HG03378 (cell line): ENCODE results near the gene ARHGEF38.
"Not testable (repeated sequence)": the region's sequence is repeated elsewhere in the genome, so short reads cannot be mapped to it uniquely, and the experiment has no call there.

Experiments used
- ATAC-seq: cut with Tn5 transposase; IDR thresholded peaks from one replicate; pipeline ENCODE4 v1.9.1; 2021; ENCODE audit warnings: mild to moderate bottlenecking, moderate library complexity; ENCODE audit not compliant: unreplicated experiment

ARHGEF38 gene

DNA sequence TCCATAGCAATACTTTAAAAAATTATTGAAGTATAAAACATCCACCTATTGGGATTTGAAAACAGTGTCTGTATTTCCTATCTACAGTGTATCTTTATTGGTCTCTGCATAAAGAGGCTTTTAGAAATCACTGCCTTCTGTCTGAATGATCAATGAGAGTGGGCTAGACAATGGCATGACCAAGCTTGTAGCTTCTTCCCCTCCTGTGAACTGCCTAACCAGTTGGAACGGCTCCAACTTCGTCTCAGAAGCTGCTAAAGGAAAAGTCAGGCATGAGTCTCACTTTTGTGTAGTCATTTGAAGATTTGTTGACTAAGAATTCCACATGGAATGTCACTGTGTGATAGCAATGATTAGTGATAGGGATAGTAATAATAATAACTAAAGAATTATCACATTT, 91.8 kb downstream of the ARHGEF38 start:
- ATAC-seq, result no peak

DNA sequence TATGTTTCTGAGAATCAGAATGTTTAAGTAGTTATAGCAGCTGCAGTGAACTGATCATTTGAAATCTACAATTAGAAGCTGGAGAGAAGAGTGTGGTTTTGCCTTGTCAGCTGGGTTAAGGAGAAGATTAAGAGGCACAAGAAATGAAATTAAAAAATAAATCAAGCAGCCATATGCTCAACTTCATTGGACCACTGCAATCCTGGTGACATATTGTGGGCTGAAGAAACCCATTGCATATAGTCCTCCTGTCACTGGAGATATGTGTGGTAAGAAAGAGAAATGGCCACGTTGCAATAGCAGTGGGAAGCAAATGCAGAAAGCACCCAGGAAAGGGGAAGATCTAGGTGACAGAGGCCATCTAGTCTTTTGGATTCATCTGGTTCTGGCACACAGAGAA, 93.0 kb downstream of the ARHGEF38 start:
- no peak for ATAC-seq

DNA sequence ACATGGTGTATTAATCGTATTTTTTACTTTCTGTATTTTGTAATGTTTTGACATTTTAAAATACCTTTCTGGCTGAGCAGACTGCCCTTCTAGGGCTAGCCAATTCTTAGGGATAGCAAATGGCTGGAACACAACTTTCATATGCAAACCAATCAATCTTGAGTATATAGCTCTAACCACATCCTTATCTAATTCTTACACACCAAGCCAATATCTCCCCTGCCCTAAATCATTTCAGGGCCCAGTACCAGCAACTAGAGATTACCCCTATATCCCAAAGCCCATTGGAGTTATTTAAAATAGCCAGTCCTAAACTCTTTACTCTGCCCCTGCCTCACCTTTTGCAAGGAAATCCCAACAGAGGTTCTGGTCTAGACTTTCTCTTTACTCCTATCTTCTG, 97.8 kb downstream of the ARHGEF38 start:
- ATAC-seq, result no peak

DNA sequence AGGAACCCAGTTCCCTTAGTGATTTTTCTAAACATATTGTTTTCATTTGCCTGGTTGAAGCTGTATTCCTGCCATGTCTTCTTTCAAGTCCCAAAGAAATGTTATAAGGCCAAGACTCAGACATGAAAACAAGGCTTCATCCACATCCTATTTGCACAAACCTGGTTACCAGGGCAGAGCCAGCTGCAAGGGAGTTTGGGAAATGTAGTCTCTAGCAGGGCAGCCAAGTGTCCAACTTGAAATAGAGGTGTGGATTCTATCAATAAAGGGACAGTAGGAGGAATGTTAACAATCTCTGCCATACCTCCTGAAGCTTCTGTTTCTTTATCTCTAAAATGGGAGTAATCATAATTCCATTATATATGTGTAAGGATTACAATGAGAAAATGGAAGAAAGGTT, 99.5 kb downstream of the ARHGEF38 start:
- no peak for ATAC-seq

DNA sequence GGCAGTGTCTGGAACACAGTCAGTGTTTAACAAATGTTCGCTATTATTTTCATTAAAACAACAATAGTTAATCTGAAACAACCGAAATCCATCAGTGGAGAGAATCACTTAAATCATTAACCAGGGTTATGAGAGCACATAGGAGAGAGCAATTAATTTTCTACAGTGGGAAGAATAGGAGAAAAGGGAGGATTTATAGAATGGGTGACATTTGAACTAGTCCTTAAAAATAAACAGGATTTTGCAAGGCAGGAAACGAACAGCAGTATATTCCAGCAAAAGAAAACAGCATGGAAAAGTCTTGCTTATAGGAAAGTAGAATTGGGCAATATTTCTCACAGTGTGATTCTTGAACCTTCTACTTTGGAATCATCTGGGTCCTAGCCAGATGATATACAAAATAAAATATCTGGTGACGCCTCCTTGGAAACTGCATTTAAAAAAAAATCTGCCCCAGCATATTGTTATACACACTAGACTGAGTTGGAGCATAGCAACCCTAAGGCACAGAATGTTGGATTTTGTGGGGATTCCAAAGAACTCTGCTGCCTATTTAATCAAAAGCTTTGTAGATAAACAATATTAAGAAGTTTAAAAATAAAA, 100.0 kb downstream of the ARHGEF38 start:
- ATAC-seq, result no peak

DNA sequence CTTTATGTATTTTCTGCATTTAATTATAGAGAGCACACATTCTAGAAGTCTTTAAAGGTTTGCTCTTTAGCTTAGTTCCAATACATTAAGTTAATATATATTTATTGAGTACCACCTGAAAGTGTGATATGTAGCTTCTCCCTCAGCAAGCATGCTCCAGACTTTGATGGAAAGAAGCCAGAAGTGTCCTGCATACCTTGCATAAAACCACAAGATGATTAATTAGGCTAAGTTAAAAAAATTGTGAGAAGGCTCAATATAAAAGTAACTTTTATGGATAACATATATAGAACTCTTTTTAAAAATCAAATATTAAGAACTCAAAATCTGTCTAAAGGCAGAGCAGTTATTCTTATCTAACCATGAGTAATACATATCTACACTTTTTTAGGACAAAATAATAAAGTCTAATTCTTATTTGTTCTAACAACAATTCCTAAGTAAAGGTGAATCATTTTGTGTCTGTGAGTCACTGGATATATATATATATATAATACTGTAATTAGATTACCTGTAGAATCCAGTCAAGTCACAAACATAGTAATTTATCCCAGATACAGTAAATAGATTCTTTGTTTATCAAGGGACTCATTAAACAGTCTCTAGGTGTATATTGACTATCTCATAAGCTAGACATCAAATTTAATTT, 104.8 kb downstream of the ARHGEF38 start:
- ATAC-seq, result no peak

DNA sequence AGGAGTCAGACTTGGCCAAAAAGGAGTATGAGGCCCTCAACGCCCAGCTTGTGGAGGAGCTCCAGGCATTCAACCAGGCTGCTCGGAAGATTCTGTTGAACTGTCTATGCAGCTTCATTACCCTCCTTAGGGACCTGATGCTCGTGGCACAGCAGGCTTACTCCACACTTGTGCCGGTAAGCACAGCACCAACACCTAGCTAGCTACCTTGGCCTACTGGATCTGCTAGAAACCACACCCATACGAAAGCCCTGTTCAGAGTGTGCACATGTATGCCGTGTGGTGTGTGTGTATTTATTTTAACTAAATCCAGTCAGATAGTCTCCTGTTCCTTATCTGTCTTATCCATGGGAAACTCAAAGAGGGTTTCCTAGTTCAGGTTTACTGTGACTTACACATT, 106.8 kb downstream of the ARHGEF38 start:
- no peak for ATAC-seq

DNA sequence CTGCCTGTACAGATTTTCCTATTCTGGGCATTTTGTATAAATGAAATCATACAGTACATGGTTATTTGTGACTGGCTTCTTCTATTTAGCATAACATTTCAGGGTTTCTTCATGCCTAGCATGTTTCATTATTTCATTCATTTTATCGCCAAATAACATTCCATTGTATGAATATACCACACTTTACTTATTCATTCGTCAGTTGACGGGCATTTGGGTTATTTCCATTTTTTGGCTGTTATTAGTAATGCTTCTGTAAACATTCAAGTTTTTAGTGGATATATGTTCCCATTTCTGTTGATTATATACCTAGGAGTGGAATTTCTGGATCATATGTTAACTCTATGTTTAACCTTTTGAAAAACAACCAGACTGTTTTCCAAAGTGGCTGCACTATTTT, 108.6 kb downstream of the ARHGEF38 start:
- ATAC-seq, result no peak

DNA sequence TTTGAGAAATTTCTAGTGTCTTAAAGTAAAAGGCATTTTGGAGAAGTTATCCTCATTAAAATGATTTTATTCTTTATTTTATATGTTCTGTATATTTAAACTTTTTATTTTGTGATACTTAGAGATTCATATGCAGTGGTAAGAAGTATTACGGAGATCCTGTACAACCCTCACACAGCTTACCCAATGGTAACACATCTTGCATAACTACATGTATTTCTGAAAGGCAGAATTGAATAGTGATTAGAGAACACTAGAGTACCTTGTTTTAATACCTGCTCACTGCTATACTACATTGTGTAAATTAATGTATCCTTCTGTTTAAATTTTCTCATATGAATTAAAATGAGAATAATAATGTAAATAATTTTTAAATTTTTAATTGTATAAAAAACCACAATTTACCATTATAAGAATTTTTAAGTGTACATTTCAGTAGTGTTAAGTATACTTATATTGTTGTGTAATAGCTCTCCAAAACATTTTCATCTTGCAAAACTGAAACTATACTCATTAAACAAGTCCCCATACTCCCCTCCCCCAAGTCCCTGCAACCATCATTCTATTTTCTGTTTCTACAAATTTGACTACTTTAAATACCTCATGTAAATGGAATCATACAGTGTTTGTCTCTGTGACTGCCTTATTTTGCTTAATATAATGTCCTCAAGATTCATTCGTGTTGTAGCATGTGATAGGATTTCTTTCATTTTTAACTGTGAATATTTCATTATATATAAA, 110.7 kb downstream of the ARHGEF38 start:
- no peak for ATAC-seq

DNA sequence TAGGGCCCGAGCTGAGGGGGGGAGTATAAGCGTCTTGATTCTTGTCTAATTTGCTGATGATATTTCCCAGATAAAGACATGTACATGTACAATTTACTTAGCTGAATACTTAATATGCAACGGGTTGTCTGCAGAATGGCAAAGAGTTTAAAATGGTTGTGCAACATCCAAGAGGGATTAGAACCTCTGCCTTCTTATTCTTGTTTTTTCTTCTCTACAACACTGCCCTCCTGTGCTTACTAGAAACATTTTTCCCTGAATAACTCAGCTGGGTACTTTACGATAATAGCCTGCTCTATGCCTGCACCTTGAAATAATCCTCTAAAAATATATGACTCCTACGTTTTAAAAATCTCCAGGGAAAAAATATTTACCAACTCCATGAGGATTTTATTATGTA, 114.3 kb downstream of the ARHGEF38 start:
- no peak for ATAC-seq

DNA sequence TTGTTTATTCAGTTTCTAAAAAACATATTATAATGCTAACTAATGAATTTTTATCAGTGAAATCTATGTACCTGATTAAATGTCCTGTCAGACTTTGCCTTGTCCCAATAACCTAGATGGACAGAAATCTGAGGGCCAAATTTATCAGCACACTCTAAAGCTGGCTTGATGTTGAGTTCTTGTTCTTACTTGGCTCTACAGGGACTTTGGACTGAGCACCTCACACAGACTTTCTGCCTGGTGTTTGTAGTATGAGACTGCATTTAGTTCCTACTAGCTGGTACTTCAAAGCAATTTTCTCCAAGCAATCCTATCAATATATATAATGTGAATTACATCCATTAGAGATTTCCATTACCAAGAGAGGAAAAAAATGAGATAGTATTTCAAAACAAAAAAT, 118.3 kb downstream of the ARHGEF38 start:
- ATAC-seq, result no peak

DNA sequence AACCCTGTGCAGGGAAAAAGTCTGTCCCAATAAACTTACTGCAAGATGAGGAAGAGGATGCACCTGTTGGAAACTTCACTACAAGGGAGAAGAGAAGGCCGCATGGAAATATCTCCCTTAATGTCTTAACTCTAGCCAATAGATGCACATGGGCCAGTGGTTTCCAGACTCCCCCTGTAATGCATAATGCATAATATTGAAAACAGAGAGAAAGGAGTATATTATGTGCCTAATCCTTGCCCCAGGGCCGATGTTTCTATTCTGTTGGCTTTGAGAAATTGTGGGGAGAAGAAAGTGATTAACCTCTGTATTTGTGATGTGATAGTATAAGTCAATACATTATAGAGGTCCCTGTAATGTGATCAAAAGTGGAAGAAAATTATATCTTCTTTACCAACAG, 118.9 kb downstream of the ARHGEF38 start:
- ATAC-seq, result no peak

DNA sequence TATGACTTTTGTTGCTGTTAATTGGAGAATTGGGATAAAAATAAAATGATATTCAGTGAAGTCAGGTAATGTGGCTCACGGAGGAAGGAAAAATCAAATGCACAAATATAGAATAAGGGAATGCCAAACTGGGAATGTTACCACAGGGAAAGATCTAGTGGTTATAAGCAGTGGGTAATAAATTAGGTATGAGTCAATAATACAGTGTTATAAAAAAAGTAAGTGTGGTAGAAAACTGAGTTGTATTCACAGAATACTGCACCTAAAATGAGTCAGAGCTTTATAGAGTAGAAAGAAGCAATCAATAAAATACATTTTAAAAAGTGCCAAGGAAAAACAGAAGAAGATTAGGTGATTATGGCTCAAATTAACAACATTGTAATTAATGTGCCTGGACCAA, 121.6 kb downstream of the ARHGEF38 start:
- ATAC-seq, result no peak

DNA sequence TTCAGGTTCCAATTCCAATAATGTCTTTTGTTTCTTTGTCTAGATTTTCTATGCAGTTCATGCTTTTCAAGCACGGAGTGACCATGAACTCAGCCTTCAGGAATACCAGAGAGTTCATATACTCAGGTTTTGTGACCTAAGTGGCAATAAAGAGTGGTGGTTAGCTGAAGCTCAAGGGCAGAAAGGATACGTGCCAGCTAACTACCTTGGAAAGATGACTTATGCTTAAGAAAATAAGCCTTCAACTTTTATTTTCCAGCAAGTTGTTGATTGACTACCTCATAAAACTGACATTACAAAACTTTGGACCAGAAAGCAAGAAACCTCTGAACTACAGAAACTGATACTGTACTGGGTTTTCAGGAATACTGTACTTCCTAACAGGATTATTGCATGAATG, 125.3 kb downstream of the ARHGEF38 start:
- ATAC-seq, result no peak

DNA sequence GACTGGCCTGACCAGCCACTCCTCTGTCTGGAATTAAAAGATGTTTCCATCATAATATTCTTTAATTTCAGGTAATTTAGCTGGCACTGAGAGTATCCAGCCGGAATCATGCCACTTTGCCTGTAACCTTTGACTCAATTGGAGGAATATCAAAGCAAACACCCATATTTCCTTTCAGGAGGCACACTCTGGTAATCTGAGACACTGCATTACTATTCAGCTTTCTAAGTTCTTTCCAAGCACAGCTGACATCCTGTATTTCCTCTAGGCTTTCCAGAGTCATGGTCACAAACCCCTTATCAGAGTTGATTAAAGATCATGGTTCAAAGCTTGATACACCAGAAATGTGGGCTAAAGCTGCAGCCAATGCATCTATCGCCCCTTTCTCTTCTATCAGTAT, 126.8 kb downstream of the ARHGEF38 start:
- ATAC-seq, result no peak

DNA sequence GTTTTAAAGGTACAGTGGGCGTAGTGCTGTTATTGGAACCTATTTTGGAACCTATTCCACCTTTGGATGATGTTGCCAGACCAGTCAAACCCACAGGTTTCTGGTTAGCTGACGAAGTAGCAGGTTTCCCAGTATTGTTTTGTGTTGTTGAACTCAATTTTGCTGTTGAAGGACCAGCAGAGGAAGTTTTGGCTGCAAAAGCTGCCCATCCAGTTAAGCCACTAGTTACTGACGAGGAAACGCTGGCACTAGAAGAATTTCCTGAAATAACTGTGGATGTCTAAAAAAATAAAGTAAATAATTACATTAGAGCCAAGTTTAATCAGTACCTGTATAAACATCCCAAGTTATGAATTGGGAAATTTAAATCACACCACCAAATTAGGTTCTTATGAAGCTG, 130.6 kb downstream of the ARHGEF38 start:
- no peak for ATAC-seq

DNA sequence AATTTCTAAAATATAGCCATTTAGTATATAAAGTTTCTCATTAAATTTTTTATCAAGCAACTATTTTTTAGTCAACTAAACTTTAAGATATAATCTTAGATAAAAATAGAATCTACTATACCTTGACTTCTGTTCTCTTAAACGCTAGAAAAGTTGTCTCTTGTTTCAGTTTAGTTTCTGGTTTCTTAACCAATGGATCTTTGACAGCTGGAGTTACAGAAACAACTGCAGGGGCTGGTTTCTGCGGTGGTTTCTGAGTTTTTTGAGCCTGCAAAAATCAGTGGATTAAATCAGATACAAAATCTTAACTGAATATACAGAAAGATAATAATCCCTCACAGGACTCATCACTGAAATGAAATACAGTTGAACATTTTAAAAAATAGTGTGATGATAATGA, 134.2 kb downstream of the ARHGEF38 start:
- ATAC-seq, result no peak

DNA sequence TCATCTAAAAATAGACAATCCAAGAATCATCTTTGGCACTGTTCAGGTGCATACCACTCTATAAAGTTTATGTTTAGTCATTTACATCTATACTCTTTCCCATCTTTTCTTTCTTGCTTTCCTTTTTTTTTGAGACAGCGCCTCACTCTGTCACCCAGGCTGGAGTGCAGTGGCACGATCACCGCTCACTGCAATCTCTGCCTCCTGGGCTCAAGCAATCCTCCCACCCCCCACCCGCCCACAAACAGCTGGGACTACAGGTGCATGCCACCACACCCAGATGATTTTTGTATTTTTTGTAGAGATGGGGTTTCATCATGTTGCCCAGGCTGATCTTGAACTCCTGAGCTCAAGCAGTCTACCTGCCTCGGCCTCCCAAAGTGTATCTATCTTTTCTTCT, 142.4 kb downstream of the ARHGEF38 start:
- not testable (repeated sequence) for ATAC-seq

DNA sequence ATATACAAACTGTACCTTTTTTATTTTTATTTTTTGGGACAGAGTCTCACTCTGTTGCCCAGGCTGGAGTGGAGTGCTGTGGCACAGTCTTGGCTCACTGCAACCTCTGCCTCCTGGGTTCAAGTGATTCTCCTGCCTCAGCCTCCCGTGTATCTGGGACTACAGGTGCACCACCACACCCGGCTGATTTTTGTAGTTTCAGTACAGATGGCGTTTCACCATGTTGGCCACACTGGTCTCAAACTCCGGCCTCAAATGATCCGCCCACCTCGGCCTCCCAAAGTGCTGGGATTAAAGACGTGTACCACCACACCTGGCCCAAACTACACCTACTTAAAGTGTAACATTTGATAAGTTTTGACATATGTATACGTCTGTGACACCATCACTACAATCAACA, 143.4 kb downstream of the ARHGEF38 start:
- not testable (repeated sequence) for ATAC-seq

DNA sequence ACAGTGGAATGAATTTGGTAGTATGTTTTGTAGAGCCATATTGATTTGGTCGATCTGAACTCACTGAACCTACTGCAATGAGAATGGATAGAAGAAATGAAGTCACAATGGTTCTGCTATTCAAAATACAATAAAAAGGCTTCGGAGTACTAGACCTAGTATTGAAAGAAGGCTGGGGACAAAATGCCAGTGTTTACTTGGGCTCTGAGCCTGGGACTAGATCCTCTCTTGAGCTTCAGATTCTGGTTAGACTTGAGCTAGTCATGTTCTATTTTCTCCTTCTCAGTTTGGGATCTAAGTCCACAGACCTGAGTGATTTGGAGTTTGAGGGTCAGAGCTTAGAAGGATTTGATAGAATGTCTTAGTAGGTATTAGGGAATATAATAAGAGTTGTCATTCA, 146.2 kb downstream of the ARHGEF38 start:
- no peak for ATAC-seq

DNA sequence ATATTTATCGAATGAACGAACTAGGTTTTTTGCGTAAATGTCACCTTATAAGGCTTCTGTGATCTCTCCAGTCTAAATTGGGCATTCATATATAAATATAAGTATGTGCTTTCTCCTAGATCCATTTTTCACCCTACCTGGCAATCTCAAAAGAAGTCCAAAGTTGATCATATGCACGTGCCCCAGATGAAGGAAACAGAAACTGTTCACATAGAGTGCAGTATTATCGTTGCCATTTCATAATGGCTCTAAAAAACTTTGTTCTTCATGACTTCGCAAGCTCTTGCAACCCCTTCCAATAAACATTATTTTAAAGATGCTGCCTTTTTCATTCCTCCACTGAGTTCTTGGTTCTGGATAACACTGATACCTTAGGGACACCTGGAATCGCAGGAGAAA, 155.4 kb downstream of the ARHGEF38 start:
- ATAC-seq, result no peak
